HK-2 (cell line): ENCODE data around the gene TAS2R43.
"Not testable (repeated sequence)": the region's sequence is repeated elsewhere in the genome, so short reads cannot be mapped to it uniquely, and the experiment has no call there.

Source experiments
- DNase-seq: peaks from one replicate; pipeline ENCODE4 v3.0.0-alpha.2; 2018; ENCODE audit not compliant: unreplicated experiment

Gene TAS2R43

GRCh38 chr12:11092128-11092527 lies at the start of gene TAS2R43:
TSS of gene TAS2R43 (minus strand) at chr12:11092313. CDS start at chr12:11092229, 84 bp downstream.
- DNase-seq = no peak

DNA sequence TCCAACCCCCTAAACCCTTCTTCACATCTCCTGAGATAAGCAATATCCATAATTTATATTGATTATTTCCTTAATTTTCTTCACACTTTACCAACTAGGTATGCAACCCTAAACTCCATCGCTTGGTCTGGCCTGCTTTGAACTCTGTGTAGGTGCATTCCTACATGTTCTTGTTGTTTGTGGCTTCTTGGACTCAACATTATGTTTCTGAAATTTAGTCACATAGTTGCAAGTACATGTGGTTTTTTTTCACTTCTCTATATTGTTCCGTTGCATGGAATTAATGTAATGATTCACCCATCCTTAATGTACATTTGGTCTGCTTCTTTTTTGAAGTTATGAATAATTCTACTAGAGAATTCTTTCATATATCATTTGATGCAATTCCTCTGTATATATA lies 44.0 kb upstream of the TAS2R43 start:
- DNase-seq = no peak

DNA sequence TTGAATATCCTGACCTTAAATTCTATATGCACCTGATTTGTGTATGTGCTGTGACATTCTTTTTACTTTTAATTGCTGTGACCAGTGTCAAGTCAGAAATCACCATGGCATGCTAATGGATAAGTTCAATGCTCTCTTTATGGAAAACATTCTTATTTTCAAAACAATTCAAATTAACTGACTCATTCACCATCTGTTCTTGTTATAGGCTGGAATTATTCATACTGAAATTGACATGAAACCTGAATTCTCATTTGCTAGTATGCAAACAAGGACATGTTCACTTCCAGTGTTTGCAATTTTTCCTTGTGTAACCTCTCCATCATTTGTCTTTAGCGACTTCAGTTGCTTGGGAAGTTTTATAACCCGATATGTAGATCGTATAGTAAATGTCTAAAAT lies 42.2 kb upstream of the TAS2R43 start, which contains the start of gene TAS2R30:
Gene TAS2R30, minus strand, starts transcription at position 340 of the 400 bp plus-strand sequence. CDS start 400 bp downstream, outside the sequence.
- DNase-seq = no peak

DNA sequence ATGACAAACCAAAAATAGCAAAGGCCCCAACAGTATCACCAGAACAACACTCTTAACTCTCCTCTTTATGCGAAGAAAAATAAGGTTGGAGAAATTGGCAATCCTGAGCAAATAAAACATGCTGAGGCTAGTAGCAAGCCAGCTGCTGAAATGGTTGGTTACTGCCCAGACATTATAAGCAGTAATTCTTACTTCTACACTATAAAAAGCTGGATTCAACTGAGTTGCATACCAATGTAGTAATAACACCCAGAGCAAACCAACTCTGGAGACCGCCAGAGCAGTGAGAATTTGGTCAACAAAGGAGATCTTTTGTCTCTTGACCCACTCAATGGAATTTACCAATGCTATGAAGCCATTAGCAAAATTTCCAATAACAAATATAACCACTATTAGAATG lies 41.7 kb upstream of the TAS2R43 start:
- no peak for DNase-seq

- DNase-seq = no peak
Measured at GRCh38 chr12:11133162-11133561, 41.0 kb upstream of the TAS2R43 start.

GRCh38 chr12:11130999-11131398 lies 38.9 kb upstream of the TAS2R43 start:
- DNase-seq = no peak

- DNase-seq = no peak
Measured at GRCh38 chr12:11130382-11130781, 38.3 kb upstream of the TAS2R43 start.

DNA sequence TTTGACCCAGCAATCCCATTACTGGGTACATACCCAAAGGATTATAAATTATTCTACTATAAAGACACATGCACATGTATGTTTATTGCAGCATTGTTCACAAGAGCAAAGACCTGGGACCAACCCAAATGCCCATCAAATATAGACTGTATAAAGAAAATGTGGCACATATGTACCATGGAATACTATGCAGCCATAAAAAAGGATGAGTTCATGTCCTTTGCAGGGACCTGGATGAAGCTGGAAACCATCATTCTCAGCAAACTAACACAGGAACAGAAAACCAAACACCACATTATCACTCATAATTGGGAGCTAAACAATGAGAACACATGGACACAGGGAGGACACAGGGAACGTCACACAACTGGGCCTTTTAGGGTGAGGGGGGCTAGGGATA lies 22.0 kb upstream of the TAS2R43 start:
- DNase-seq = not testable (repeated sequence)

- not testable (repeated sequence) for DNase-seq
Measured at GRCh38 chr12:11111213-11111612, 19.1 kb upstream of the TAS2R43 start.

DNA sequence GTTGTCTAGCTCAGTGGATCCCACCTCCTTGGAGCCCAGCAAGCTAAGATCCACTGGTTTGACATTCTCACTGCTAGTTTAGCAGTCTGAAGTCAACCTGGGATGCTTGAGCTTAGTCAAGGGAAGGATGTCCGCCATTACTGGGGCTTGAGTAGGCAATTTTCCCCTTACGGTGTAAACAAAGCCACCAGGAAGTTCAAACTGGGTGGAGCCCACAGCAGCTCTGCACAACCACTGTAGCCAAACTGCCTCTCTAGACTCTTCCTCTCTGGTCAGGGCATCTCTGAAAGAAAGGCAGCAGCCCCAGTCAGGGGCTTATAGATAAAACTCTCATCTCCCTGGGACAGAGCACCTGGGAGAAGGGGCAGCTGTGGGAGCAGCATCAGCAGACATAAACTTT lies 16.7 kb upstream of the TAS2R43 start:
- no peak for DNase-seq

DNA sequence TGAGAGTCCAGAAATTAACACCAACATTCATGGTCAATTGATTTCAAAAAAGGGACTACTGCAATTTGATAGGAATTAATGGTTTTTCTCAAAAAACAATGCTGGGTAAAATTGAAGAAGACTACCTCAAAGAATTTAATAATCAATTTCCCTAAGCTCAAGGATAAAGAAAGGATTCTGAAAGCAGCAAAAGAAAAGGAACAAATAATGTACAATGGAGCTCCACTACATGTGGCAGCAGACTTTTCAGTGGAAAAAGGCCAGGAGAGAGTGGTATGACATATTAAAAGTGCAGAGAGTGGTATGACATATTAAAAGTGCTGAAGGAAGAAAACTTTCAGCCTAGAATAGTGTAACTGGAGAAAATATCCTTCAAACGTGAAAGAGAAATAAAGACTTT lies 15.6 kb upstream of the TAS2R43 start:
- no peak for DNase-seq

DNA sequence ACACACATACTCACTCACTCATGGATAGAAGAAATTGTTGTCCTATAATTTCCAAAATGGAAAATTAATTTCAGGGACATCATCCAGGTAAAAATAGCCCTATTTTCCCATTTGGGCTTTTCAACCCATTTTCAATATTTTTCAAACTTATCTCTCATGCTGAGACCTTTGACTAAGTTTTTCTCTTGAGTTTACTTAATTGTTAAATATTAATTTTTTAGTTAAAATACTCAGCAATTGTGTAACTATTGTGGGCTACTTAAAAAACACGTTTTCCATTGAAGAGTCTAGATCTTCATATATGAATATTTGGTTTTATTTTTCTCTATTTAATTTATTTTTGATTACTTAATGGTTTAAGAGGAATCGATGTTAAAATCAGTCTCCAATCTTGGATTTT lies 14.2 kb upstream of the TAS2R43 start:
- no peak for DNase-seq

DNA sequence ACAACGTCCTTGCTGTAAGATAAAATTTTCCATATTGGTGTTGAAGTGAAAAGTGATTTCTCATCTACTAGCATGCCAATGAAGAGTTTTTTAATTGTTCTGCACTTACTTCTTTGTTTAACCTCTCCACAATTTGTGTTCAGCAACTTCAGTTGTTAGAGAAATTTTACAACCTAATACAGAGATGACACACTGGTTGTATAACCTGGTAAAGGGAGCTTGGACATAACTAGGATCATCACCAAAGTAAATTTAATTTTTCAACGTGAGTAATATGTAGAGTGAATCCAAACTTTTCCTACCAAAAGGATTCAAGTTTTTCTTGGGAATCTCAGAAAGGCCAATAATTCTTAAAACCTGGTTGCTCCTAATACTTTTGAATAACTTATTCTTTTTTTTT lies 13.4 kb upstream of the TAS2R43 start:
- no peak for DNase-seq

DNA sequence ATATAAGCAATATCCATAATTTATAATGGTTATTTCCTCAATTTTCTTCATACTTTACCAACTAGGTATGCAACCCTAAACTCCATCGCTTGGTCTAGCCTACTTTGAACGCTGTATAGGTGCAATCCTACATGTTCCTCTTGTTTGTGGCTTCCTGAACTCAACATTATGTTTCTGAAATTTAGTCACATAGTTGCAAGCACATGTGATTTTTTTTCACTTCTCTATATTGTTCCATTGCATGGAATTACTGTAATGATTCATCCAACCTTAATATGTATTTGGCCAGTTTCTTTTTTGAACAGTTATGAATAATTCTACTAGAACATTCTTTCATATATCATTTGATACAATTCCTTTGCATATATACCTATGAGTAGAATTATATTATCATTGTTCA lies 2.8 kb upstream of the TAS2R43 start:
- not testable (repeated sequence) for DNase-seq

- no peak for DNase-seq
Measured at GRCh38 chr12:11089246-11089645, 2.9 kb downstream of the TAS2R43 start.

DNA sequence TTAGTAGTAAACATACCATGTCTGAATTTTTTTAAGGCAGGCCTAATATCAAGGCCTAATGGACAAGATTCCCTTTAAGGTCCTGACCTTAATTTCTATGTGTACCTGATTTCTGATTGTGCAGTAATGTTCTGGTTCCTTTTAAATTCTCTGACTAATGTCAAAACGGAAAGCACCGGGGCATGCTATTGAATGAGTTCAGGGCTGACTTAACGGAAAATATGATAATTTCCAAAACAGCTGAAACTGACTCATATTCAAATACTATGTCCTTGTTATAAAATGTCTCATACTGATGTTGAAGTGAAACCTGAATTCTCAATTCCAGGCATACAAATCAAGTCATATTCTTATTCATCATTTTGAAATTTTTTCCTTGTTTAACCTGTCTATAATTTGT lies 6.7 kb downstream of the TAS2R43 start:
- DNase-seq = no peak

DNA sequence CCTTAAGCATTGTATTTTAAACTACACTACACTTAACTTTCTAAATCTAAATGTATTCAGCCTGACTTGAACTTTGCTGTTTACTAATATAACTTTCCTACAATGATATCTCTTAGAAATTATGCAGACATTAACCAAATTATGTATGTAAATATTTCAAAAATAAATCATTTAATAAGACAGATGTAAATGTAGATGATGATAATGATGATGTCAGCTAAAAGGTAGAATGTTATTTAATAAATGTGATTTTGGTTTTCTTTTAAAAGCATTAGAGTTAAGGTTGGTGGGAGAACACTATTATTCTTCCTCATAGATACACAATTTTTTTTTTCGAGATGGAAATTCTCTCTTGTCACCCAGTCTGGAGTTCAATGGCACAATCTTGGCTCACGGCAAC lies 10.1 kb downstream of the TAS2R43 start:
- no peak for DNase-seq

GRCh38 chr12:11078246-11078645 lies 13.9 kb downstream of the TAS2R43 start:
- DNase-seq = no peak

- no peak for DNase-seq
Measured at GRCh38 chr12:11075642-11076041, 16.5 kb downstream of the TAS2R43 start.

- no peak for DNase-seq
Measured at GRCh38 chr12:11071414-11071813, 20.7 kb downstream of the TAS2R43 start.

DNA sequence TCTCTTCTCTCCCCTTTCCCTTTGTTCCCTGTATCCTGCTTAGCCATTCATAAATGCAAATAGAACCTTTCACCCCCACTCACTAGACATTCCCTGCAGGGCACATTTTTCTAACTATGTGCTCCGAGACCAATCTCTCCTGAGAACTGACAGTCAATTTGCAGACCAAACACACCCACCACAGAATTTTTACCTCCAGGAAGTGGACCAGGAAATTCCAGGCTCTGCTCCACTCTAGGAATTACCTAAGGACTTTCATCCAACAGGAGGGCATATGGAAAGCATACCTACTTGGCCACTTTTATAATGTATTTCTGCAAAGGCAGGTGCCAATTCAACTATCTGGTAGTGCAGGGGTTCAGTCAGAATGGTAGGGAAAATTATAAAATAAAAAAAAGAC lies 21.1 kb downstream of the TAS2R43 start:
- no peak for DNase-seq

- no peak for DNase-seq
Measured at GRCh38 chr12:11069854-11070365, 22.2 kb downstream of the TAS2R43 start.

GRCh38 chr12:11067514-11067913 lies 24.6 kb downstream of the TAS2R43 start:
- DNase-seq = no peak

DNA sequence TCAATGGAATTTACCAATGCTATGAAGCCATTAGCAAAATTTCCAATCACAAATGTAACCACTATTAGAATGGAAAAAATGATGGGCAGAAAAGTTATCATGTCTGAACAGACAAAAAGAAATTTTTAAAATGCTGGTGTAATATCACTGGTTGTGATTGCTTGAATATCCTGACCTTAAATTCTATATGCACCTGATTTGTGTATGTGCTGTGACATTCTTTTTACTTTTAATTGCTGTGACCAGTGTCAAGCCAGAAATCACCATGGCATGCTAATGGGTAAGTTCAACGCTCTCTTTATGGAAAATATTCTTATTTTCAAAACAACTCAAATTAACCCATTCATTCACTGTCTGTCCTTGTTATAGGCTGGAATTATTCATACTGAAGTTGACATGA lies 29.9 kb downstream of the TAS2R43 start, which contains the start of gene TAS2R46:
Gene TAS2R46, minus strand, starts transcription at position 101 of the 400 bp plus-strand sequence. Its CDS starts 0 bp downstream, at position 101.
- not testable (repeated sequence) for DNase-seq
